Progenitor cell of endocrine pancreas (in vitro differentiated cells): ENCODE results near the gene RPAP3. TPM values are rescaled to one million over a fixed set of nuclear protein-coding genes. Genes with fewer than 3 reads are reported as not detected.
A peak's percentile ranks its signal among the peaks of the same experiment; 100 is the strongest.

ENCODE experiments used
- DNase-seq: peaks from one replicate; pipeline ENCODE4 v3.0.0; 2021; ENCODE audit warnings: low spot score; ENCODE audit not compliant: unreplicated experiment
- H3K27ac Mint-ChIP-seq: 2 replicates; pipeline ENCODE4 v1.8.0; 2021; ENCODE audit warnings: mild to moderate bottlenecking, moderate library complexity, mixed read lengths
- H3K27me3 Mint-ChIP-seq: 2 replicates; pipeline ENCODE4 v1.8.0; 2021; ENCODE audit warnings: mixed read lengths
- H3K36me3 Mint-ChIP-seq: 2 replicates; pipeline ENCODE4 v1.8.0; 2022; ENCODE audit warnings: mixed read lengths; ENCODE audit not compliant: insufficient read depth
- H3K4me1 Mint-ChIP-seq: 2 replicates; pipeline ENCODE4 v1.8.0; 2021; ENCODE audit warnings: low read depth, mixed read lengths
- H3K4me3 Mint-ChIP-seq: 2 replicates; pipeline ENCODE4 v1.8.0; 2021; ENCODE audit warnings: low read depth, mild to moderate bottlenecking, moderate library complexity, mixed read lengths
- H3K9me3 Mint-ChIP-seq: 2 replicates; pipeline ENCODE4 v1.8.0; 2021; ENCODE audit warnings: low read depth, mixed read lengths
- CTCF ChIP-seq: fragments of 200-600 bp; sonication (generic); IDR thresholded peaks from one replicate; pipeline ENCODE4 v1.5.0; 2021; ENCODE audit warnings: antibody characterized with exemption, mild to moderate bottlenecking; ENCODE audit not compliant: unreplicated experiment
- long read RNA-seq: library from polyadenylated mRNA; unstranded; transcript quantifications from one replicate; pipeline ENCODE4 v2.0.0, GENCODE V29; 2020
- total RNA-seq: library from RNA; stranded (reverse); gene quantifications from 2 replicates; pipeline ENCODE4 v1.2.1, GENCODE V29; 2021

The RPAP3 gene
- total RNA-seq = 36.4 and 39.8 TPM in 2 replicates
- long read RNA-seq, full-length matches to known transcripts = 53 of 74 reads
- long read RNA-seq, partial matches to known transcripts = 14 of 74 reads
- long read RNA-seq, other reads (novel, unspliced or antisense) = 7 of 74 reads

- H3K36me3 Mint-ChIP-seq = peaks cover 3% of the 10 kb centered on the region
- TF ChIP-seq CTCF = peak; percentile 75
- no peaks in the 10 kb centered on the region for H3K9me3 Mint-ChIP-seq
- DNase-seq = peak; percentile 92
- peaks cover 27% of the 10 kb centered on the region for H3K4me1 Mint-ChIP-seq
- H3K27me3 Mint-ChIP-seq = no peaks in the 10 kb centered on the region
- H3K4me3 Mint-ChIP-seq = peak within 1 kb of the TSS; percentile 91
- peak within 1 kb of the TSS; percentile 97 for H3K27ac Mint-ChIP-seq
Observed at GRCh38 chr12:47705566-47706425, at the start of gene RPAP3. RPAP3 (minus strand) TSS chr12:47706030; CDS start chr12:47702840, 3,190 bp downstream.

GRCh38 chr12:47754881-47755280, 49.1 kb upstream of the RPAP3 start:
- Mint-ChIP-seq H3K27ac (no peak overlapping the region), H3K9me3 (no peaks in the 10 kb centered on the region), H3K4me3 (no peak overlapping the region), H3K4me1 (peaks cover 10% of the 10 kb centered on the region), H3K27me3 (peaks cover 28% of the 10 kb centered on the region), H3K36me3 (no peaks in the 10 kb centered on the region)
- TF ChIP-seq CTCF = no peak
- no peak for DNase-seq

- peaks cover 27% of the 10 kb centered on the region for H3K27me3 Mint-ChIP-seq
- no peak for DNase-seq
- H3K9me3 Mint-ChIP-seq = no peaks in the 10 kb centered on the region
- H3K27ac Mint-ChIP-seq = no peak overlapping the region
- peaks cover 10% of the 10 kb centered on the region for H3K4me1 Mint-ChIP-seq
- H3K36me3 Mint-ChIP-seq = no peaks in the 10 kb centered on the region
- H3K4me3 Mint-ChIP-seq = no peak overlapping the region
- no peak for TF ChIP-seq CTCF
Observed at GRCh38 chr12:47754126-47754525, 48.3 kb upstream of the RPAP3 start.

GRCh38 chr12:47753021-47754001, 47.5 kb upstream of the RPAP3 start:
- Mint-ChIP-seq H3K9me3 (no peaks in the 10 kb centered on the region), H3K36me3 (no peaks in the 10 kb centered on the region), H3K4me3 (no peak overlapping the region), H3K27ac (peak overlapping the region; percentile 83), H3K27me3 (peaks cover 26% of the 10 kb centered on the region), H3K4me1 (peaks cover 9% of the 10 kb centered on the region)
- DNase-seq = no peak
- no peak for TF ChIP-seq CTCF

- Mint-ChIP-seq H3K4me1 (peaks cover 7% of the 10 kb centered on the region), H3K9me3 (no peaks in the 10 kb centered on the region), H3K27me3 (peaks cover 20% of the 10 kb centered on the region), H3K36me3 (no peaks in the 10 kb centered on the region), H3K27ac (no peak overlapping the region), H3K4me3 (no peak overlapping the region)
- no peak for TF ChIP-seq CTCF
- no peak for DNase-seq
Observed at GRCh38 chr12:47752552-47752951, 46.7 kb upstream of the RPAP3 start.
